ENCODE data around the gene PPIL1.

DNA sequence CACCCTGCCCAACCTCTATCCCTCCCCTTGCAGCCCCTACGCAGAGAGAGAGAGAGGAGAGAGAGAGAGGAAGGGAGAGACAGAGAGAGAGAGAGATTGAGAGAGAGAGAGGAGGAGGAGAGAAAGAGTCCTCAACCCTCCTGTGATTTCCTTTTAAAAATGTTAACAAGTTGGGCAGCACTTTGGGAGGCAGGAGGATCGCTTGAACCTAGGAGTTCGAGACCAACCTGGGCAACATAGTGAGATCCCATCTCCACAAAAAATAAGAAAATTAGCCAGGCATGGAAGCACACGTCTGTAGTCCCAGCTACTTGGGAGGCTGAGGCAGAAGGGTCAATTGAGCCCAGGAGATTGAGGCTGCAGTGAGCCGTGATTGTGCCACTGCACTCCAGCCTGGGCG, 65.4 kb downstream of the PPIL1 start:
- TF ChIP-seq, protein P1, sequence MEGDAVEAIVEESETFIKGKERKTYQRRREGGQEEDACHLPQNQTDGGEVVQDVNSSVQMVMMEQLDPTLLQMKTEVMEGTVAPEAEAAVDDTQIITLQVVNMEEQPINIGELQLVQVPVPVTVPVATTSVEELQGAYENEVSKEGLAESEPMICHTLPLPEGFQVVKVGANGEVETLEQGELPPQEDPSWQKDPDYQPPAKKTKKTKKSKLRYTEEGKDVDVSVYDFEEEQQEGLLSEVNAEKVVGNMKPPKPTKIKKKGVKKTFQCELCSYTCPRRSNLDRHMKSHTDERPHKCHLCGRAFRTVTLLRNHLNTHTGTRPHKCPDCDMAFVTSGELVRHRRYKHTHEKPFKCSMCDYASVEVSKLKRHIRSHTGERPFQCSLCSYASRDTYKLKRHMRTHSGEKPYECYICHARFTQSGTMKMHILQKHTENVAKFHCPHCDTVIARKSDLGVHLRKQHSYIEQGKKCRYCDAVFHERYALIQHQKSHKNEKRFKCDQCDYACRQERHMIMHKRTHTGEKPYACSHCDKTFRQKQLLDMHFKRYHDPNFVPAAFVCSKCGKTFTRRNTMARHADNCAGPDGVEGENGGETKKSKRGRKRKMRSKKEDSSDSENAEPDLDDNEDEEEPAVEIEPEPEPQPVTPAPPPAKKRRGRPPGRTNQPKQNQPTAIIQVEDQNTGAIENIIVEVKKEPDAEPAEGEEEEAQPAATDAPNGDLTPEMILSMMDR (IDR thresholded peaks at IDR 0.05; ENCODE audit: control extremely low read depth in 1 of 3, insufficient read depth in 1 of 3, low read depth in 1 of 3, low read length in 3 of 3) = no peak
- TF ChIP-seq FOSL1 (IDR thresholded peaks at IDR 0.05; ENCODE audit: insufficient read depth, low read depth, low read length) (no peak), RXRA (IDR thresholded peaks at IDR 0.05; ENCODE audit: insufficient read depth, low read depth, low read length) (no peak), CREB1 (IDR thresholded peaks at IDR 0.05) (no peak), BRCA1 (IDR thresholded peaks at IDR 0.05; ENCODE audit: low read depth, low read length) (no peak), ZNF274 (IDR thresholded peaks at IDR 0.05; ENCODE audit: borderline replicate concordance, extremely low read depth, low read length) (no peak), GABPA (IDR thresholded peaks at IDR 0.05; ENCODE audit: borderline replicate concordance, insufficient read depth, low read length) (no peak)
- TF ChIP-seq, protein P2, sequence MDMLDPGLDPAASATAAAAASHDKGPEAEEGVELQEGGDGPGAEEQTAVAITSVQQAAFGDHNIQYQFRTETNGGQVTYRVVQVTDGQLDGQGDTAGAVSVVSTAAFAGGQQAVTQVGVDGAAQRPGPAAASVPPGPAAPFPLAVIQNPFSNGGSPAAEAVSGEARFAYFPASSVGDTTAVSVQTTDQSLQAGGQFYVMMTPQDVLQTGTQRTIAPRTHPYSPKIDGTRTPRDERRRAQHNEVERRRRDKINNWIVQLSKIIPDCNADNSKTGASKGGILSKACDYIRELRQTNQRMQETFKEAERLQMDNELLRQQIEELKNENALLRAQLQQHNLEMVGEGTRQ (IDR thresholded peaks at IDR 0.05; ENCODE audit: low read length) = no peak
